ENCODE measurements around the gene PCK1. TPM values are rescaled to one million over a fixed set of nuclear protein-coding genes. Genes with fewer than 3 reads are reported as not detected.

Gene PCK1
- total RNA-seq, 1 donor from 2014 or later: 331 TPM

DNA sequence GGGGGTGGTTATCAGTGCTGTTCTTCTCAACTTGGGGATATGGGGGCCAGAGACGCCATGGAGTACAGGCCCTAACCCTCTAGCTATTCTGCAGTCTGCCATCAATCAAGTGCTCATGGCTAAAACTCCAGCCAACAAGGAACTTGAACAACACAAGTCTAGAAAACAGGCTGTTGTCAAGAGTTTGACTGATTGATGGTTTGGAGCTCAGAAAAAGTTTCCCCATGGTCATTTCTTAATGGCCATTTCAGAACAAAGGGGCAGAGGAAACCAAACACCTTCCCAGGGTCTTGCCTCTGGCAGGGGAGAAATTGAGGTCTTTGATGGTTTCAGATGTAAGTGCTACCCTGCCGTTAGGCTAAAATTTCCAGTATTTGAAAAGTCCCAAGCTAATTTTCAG, 15.1 kb downstream of the PCK1 start:
- no peak for DNase-seq (ENCODE audit: low spot score)

DNA sequence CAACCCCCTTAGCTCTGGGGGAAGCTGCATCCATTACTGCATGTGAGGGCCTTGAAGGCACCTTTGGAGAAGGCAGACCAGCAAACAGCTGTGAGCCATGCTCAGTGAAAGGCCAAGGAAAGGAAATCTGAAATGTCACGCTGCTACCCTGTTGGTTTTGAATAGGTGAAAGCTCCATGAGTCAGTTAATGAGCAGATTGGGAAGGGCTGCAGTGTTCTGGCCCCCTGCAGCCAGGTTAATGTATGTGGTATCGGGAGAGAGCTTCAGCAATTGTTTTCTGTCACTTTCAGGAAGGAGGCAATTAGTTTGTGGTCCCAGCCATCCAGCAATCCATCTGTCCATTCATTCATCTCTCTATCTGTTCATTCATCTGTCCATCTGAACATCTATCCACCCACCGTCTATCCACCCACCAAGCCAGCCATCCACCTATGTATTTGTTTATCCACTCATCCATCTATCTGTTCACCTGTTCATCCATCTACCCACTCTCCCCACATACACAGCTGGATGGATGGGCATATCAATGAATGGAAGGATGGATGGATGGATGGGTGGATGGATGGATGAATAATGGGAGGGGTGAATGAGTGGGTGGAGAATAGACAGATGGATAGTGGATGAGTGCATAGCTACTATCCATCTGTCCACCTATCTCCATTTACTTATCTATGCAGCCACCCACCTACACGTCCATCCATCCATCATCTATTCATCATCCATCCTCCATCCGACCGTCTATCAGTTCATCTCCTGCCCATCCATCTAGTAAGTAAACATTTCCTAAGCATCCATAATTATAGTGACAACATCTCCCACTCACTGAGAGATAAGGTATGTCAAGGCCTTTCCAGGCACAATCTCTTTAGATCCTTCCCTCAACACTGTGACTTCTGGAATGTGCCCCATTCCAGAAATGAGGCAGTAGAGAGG, 16.0 kb downstream of the PCK1 start:
- no peak for DNase-seq (ENCODE audit: low spot score)

DNA sequence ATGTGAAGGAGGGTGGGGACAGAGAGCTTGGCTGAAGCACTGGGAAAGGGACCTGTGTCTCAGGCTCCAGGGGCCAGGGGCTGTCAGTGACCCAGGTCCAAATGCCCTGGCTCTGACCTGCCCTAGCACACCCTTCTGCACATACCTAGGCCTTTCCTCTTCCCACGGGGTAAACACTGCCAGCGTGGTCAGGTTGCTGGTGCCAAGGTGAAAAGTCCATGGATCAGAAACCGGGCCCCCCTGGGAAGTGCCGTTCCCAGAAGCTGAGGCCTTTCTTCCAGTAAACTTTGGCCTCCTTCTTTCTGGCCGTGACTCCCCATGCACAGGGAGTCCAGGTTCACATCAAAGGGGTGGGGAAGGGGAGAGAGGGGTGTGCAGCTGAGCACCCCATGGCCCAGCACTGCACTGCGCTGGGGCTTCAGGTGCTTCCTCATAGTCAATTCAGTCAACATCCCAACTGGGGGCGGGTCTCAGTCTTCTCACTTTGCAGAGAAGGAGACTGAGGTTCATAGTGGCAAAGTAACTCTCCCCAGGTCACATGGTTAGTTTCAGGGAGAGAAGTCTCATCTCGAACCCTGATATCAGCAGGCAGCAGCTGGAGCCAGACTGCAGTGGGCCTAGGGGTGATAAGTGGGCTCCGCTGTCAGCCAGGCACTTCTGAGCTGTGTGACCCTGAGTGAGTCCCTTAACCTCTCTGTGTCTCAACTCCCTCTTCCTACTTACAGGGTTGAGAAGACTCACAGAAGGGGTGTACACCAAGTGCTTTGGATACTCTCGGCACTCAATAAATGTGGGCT, 17.0 kb downstream of the PCK1 start:
- DNase-seq (ENCODE audit: low spot score): no peak

DNA sequence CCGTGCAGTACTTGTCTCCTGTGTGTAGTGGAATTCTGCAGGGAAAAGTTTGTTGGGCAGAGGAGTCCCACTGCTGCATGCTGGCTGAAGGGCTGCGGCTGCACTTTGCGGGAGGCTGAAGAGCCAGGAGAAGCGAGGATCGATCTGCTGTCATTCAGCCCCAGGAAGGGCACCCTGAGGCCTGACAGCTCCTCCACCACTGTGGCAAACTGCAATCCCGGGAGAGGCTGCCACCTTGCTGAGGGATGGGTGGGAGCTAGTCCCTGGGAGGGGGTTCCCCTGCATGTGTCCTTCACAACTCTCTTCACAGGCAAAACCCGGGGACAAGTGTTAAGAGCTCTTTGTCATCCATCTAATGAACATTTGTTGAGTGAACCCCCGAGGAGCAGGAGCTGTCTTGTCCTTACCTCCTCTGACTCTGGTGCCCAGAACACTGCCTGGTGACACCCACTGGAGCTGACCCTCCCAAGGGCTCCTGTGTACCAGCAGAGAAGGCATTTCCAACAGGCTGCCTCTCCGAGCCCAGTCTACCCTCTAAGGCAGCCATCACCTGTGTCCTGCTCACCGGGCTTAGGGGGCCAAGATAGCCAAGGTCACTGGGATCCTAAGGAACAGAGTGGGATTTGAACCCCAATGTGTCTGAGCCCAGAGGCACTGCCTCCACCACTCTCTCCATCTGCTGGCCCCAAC, 17.7 kb downstream of the PCK1 start:
- DNase-seq (ENCODE audit: low spot score): no peak

DNA sequence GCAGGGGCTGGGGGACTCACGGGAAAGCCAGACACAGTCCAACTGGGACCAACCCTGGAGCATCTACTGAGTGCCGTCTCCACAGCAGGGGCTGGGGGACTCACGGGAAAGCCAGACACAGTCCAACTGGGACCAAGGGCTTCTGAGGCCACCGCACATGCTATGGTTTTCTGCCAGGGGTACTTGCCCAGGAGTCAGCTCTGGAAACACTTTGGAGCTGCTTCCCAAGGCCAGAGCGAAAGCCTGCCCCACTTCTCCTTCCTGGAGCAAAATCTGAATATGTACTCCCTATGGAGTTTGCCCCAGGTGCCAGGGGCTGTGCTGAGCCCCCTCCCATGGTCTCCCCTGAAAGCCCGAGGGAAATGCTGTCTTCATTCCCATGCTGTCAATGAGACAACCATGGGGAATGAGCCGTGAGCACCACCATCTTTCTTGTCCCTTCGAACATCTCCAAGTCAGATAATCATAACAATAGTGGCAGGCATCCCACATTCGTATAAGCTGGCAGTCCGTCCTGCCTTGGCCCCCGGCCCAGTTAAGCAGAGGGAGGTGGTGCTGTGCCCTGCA, 18.5 kb downstream of the PCK1 start:
- DNase-seq (ENCODE audit: low spot score): no peak

DNA sequence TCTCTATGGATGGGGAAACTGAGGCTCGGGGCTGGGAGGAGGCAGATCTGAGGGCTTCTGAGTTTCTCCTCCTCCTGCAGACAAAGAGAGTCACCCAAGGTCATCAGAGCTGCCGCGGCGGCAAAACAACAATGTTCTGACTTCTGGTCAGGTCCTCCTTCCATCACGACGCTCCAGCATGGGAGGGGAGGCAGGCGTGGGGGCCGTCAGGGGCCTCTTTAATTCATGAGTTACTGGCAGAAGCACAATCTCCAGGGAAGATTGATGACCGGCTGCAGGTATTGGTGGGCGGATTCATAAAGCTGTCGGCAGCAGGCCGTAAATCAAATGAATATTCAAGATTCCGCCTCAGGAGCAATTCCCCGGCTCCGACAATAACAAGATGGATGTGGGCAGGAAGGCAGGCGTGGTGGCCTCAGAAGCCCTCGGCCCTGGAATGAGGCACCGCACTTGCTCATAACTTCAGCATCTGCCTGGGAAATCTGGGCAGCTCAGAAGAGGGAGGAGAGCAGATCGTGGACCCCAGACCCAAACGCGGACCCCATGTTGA, 19.1 kb downstream of the PCK1 start:
- DNase-seq (ENCODE audit: low spot score): no peak

DNA sequence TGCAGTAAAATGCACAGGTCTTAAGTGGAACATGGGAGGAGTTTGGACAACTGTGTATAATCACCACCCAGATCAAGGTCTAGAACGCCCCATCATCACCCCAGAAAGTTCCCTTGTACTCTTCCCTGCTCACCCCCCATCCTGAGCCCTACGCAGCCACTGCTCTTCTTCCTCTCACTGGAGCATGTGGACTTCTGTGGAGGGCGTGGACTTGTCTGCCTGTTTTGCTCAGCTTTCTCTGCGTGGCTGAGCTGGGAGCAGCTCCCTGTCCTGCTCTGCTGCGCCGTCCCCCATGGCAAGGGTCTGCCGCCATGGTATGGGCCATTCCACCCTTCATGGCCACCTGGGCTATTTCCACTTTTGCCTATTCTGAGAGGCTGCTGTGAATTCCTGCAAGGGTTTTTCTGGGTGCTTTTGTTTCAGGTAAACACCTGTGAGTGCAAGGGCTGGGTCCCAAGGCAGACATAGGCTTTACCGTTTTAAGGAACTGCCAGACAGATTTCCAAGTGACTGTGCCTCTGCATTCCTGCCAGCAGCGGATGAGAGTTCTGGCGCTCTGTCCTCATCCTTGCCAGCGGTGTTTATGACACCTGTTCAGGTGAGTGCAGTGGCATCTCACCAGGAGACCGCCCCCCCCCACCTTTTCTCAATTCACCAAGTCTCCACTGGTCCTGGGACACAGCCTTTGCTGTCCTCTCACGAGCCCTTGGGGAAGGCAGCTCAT, 19.7 kb downstream of the PCK1 start:
- no peak for DNase-seq (ENCODE audit: low spot score)

DNA sequence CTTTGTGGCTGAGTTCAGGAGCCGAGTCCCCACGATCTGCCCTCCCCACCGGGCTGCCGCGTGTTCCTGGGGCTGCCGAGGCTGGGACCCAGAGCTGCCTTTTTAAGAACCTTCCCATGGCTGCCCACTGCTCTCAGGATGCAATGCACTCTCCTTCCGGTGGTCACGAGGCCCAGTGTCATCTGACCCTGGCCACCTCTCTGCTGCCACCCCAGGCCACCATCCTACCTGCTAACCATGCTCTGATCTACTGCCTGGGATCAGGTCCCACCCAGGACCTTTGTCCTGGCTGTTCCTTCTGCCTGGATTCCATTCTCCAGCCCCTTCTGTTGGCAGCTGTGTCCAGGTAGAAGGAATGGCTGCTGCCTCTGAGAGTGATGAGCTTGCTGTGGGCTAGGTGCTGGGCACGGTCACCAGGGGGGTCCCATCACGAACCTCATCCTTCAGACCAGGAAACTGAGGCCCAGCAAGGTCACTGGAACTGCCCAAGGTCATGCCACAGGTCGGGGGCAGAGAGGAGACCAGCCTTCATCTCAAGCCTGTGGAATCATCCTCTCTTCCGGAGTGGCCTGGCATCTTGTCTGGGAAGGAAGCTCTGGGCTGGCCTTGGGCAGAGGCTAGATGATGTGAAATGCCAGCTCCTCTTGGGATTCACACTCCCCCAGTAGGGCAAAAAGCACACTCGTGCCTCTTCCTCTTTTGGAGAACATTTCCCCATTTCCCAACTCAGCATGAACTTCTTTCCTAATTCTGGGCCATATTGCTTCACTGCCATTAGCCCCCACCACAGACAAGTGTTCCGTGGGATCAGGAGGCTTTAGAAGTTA, 20.5 kb downstream of the PCK1 start:
- DNase-seq (ENCODE audit: low spot score): no peak

DNA sequence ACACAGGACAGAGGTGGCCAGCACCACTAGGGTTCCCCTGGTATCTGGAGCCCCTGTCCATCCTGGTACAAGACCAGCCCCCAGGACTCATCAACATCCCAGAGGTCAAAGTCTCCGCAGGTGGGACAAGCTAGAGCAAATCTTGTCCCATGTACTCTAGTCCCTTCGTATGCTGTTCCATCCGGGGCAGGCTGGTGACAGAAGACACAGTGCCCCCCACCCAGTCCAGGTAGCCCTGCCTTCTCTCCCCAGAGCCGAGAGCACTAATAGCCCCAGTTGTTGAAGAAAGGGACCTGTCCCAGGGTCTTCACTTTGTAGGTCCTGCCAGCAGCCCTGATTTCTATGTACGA, 21.1 kb downstream of the PCK1 start:
- no peak for DNase-seq (ENCODE audit: low spot score)

DNA sequence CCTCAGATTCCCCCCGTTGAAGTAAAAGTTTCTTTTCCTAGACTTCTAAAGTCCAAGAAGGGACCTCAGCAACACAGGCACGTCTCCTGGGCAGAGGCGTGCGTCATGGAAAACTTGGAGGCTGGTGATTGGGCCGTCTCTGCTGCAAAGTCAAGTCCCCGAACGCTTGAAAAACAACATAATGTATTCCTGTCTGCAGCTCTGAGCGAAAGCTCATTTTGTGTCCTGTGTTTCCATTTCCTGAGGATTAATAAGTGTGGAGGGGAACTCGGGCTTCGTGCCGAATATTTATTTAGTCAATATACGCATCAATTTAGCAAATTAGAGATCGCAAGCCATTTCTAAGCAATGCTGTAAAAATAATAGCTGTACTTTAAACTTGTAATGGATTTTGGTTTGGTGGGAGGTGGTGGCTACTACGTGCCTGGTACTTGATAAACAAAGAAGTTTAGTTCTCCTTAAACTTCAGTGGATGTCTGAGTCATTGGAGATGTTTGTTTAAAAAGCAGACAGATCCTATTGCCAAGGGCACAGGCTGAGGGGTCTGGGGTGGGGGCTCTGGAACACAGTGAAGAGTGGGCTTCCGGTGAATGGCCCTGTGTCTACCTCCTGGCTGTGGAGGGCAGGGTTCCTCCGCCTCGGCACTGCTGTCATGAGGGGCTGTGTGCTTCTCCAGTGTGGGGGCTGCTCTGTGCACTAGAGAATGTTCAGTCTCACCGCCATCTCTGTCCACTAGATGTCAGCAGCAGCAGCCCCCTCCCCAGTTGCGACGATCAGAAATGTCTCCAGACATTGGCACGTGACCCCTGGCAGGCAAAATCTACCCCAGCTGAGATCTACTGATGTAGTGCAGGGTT, 21.8 kb downstream of the PCK1 start:
- DNase-seq (ENCODE audit: low spot score): no peak

DNA sequence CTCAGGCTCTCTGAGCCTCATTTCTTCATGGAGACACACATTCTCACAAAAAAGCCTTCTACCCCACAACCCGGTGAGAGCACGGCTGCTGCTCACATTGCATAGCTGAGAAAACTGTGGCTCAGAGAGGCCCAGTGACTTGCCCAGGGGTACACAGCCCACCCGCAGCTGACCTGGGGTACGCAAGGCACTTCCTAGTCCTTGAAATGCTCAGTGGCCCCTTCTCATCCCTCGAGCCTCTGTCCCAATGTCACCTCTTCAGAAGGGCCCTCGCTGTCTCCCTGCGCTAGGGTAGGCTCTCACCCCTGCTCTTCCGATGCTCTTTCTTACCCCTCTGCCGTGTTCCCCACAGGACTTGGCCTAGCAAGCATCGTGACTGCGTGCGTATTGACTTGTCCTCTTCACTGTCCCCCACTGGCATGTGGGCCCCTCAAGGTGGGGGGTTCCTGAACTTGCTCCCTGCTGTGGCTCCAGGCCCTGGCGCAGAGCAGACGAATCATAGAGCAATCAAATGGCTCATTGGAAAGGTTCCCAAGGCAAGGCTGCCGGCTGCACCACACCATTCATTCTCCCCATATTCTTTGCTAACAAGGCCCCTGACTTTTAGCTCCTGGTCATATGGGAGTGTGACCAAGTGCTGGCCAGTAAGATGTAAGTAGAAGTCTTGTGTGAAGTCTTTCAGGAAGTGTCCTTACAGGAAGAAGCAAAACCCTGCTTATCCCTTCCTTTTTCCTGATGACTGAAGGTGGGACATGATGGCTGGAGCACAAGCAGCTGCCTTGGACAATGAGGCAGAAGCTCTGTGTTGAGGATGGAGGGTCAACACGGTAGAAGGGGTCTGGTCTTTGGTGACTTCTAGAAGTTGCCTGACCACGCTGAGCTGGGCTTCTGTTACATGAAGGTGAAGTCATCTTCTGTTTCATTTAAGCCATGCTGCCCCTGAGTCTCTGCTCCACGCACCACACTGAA, 22.7 kb downstream of the PCK1 start:
- DNase-seq (ENCODE audit: low spot score): no peak

DNA sequence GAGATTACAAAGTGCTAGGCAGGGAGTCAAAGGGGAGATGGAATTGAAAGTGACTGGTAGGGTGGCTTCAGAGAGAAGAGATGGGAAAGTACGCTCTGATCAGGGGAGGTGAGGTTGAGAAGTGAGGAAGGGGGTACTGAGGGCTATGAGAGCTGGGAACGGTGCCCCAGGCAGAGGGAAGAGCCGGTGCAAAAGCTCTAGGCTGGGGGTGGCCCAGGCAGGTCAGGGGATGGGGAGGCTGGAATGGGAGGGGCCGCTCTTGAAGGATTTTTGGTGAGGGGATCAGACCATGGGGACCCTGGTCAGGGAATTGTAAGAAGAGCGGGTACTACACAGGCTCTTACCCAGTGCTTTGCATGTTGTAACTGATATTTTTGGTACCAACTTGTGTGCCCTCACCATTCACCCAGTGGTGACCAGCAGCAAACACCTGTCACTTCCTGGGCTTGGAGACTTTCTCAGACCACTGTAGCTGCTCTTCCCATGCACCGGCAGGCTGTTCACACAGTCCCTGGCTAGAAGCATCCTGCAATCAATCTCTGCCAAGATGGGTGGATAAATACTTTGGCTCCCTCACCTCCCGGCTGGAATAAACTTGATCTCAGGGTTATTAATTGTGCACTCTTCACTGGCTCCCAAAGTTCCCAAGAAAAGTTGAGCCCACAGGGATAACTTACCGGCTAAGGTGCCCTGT, 24.0 kb downstream of the PCK1 start:
- no peak for DNase-seq (ENCODE audit: low spot score)

DNA sequence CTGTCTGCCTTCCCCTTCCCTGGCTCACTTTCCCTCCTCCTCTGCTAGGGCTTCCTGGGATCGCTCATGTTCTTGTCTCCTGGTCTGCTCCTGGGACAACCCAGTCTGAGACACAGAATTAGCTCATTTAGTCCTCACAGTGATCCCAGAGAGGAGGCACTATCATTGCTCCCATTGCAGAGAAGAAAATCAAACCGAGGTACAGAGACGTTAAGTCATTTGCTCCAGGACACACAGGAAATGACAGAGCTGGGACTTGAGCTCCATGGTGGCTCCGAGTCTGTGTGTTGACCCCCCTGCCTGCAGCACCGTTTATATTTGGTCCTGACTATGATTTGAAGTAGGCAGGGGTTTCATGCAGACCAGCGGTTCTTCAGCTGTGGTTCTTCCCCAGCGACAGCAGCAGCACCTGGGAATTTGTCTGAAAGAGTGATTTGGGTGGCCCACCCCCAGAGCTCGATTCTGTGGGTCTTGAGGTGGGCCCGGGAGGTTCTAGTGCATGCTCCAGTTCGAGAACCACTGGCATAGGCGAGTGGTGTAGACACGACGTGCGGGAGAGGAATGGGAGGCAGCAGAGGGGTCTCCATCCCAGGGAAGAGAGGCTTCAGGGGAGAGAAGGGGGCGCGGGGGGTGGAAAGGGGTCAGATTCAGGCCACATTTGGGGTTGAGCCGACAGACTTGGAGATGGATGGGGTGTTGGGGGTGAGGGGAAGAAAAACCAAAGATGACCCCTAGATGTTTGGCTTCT, 24.7 kb downstream of the PCK1 start:
- DNase-seq (ENCODE audit: low spot score): no peak

DNA sequence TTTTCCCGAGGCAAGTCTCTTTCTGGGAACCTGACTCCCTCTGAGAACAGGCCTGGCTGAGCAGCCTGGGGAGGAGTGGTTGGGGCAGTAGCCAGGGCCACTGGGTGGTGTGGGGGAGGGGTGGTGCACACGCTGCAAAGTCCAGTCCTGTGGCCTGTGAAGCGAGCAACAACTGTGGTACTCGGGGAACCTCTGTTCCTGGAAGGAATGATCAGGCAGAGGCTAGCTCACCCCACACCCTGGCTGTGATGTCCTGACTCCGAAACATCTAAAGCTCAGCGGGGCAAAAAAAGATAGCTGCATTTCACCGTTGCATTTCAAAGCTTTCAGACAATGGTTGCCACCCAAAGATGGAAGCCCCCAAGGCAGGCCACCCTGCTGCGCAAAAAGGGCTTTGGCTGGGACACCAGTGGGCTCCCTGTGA, 25.5 kb downstream of the PCK1 start:
- DNase-seq (ENCODE audit: low spot score): no peak

DNA sequence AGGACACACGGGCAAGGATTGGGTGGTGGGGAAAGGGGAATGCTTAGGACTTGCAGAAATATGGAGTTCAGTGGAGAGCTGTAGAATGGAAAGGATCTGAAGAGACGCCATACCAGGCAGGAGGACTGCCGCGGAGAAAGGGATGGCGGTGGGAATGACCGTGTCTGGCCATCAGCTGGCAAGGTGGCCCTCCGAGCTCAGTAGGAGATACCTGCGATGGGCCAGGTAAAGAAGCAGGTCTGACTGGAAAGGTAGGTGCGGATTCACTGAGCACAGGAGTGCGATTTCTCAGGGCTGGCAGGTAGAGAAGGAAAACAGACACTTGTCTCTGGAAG, 26.0 kb downstream of the PCK1 start:
- no peak for DNase-seq (ENCODE audit: low spot score)

DNA sequence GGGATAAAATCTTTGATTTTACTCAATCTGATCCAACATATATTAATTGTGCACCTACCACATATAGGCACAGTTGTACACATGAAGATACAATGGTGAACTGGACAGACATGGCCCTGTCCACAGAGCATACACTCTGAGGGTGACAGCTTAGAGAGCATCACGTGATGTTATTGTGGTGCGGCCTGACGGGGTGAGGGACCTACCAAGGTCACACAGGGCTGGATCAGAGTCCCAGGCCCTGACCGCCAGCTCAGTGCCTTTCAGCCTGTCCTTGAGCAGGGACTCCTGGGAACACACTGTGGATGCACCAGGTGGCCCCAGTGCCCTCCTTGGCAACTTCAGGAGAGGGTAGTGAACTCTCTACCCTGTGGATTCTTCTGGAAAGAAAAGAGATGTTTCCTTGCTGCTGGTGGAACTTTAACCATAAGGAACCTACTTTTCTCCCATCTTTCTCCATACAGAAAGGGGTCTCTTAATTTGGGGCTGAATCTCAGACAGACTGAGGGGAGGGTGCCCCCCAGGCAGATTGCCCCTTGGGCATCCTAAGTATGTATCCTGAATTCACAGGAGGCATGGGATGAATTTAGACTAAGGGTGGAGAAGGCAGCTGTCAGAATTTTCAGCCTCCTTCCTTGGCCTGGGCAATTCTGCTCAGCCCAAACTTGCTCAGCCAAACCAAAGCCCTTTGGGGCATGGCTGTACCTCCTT, 26.5 kb downstream of the PCK1 start:
- no peak for DNase-seq (ENCODE audit: low spot score)
